GM21723 (cell line): Measurements from ENCODE around the gene COL1A1.

Source experiments
- ATAC-seq: cut with Tn5 transposase; IDR thresholded peaks from one replicate; pipeline ENCODE4 v1.9.1; 2021; ENCODE audit warnings: mild to moderate bottlenecking, moderate library complexity; ENCODE audit not compliant: unreplicated experiment

COL1A1 gene

GRCh38 chr17:50161023-50161910 lies 40.2 kb downstream of the COL1A1 start:
- ATAC-seq, result peak; percentile 82

DNA sequence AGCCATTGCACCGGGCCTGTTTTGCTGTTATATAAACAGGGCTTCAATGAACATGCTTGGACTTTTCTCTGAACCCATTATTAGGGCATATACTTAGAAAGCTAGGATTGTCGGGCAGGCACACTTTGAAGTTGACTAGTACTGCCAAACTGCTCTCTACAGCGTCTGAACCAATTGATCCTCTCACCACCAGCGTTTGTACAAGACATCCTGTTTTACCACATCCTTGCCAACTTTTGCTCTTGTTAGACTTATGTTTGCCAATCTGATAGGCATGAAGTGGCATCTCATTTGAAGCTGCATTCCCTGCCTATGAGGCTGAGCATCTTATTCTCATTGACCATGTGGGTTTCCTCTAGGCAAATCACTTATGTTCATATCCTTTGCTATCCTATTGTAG lies 43.5 kb downstream of the COL1A1 start:
- ATAC-seq, result no peak

DNA sequence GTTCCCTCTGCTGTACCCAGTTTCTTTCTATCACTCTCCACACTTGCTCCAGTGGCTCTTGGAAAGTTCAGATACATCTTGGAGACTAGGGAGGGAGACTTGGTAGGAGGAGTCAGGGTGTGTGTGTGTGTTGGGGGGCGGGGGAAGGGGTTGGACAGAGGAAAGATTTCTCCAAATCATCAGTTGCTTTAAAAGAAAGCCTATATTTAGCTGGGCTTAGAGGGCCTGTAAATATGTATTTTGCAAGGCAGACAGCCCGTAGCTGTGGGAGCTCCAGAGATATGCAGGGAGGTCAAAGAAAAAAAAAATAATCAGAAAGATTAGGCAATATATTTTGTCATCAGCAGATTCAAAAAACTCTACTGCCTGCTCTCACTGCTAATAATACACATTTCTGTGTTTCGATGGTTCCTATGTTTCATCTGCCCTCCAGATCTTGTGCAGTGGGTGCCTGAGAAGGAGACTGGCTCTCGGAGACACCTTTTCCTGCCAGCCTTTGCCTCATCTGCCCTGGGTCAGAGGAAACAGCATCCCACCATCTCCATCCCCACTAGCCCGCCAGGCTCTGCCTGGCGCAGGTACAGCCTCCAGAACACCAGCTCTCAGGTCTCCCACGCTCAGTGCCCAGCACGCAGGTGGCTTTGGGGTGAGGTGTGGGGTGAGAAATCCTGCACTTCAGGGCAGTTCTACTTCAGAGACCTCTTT lies 46.2 kb downstream of the COL1A1 start:
- no peak for ATAC-seq

DNA sequence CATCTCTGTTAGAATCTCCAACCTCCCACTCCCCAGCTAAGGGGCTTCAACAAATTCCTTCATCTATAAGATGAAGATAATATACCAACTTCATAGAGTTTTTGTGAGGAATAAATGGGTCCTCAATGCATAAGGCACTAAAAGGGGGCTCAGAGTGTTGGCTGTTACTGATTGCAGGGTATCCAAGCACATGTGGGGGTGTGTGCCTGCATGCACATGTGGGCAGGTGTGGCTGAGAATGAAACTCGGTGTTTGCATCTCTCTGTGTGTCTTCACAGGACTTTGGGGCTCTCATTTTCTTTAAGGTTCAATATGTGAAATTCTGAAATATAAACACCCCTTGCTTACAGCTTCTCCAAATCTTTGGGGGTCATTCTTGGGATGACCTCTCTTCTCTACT lies 46.8 kb downstream of the COL1A1 start:
- peak; percentile 39 for ATAC-seq

DNA sequence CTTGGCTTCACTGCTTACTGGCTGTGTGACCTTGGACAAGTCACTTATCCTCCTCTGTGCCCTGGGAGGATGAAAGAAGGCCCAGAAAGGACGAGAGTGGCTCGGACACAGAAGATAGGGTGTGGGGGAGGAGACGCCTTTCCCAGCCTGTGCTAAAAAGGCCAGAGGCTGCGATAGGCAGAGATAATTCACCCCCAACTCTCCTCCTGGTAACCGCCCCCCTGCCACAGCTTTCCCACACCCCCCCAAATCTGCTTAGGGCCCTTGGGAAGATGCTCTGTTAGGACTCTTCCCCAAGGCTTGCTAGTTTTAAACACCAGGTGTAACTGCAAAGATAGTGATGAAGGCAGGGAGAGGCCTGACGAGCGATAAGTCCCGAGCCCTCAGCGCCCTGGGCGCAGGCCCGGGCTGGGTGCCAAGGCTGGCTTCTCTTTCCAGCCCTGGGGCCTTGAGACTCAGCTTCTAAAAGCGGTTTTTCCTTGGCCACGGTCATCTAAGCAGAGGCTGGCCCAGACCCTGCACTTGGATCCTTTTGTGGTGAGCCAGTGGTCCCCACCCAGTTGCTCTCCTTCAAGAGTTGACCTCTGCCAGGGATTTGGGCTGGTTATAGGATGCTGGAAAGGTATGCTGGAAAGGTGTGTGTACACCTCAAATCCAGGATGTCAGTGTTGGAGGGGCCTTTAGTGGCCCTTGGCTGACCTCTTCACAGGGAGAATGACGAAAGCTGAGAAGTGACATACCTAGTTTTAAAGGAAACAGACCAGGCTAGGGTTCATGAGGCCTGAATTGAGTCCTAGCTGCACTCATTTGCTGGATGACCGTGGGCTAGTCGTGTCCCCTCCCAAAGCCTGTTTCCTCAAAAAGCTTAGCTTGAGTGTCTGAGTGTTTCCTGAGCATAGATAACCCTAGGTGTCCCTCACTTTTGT lies 47.5 kb downstream of the COL1A1 start:
- no peak for ATAC-seq

GRCh38 chr17:50152736-50153135 lies 48.7 kb downstream of the COL1A1 start:
- no peak for ATAC-seq

- ATAC-seq, result no peak
Measured at GRCh38 chr17:50151937-50152547, 49.4 kb downstream of the COL1A1 start.

DNA sequence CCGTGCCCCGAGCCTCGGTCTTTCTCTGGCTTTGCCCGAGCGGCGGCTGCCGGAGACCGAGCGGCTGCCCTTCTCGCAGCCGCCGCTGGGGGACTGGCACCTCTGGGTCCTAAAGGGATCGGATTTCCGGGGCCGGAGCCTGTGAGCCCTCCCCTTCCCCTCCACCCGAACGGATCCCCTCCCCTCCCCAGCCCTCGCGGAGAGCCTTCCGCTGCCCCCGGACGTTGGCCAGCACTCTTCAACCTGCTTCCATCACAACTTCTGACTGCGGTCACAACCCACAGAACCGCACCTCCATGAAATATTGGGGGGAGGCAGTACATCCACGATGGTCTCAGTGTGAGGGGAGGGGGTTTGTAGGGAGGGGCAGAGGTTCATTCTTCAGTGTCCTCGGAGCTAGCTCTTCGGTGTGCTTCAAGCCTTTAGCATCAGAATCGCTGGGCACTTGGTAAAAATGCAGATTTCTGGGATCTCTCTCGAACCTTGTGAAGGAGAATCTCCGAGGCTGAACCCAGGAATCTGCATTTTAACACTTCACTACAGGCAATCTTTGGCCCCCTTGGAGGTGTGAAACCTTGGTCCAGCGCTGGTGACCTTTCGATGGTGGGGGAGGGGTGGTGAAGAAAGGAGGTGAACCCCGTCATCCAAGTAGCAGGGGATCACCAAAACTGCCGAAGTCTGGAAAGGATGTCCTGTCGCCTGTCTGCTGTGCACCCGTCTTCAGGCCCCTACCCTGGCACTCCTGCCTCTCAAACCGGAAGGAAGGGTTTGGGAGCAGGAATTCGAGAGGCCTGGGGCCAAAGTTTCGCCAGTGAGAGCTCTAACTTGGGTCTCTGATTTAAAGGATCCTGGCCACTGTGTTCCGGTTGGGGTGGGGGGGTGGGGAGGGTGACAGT lies 50.1 kb downstream of the COL1A1 start:
- peak; percentile 39 for ATAC-seq

GRCh38 chr17:50150354-50151040 lies 50.9 kb downstream of the COL1A1 start, which contains the start of gene PPP1R9B:
Gene PPP1R9B, minus strand, starts transcription at chr17:50150677. Its CDS starts 164 bp downstream, at chr17:50150513.
- ATAC-seq, result no peak

- no peak for ATAC-seq
Measured at GRCh38 chr17:50149417-50150353, 51.7 kb downstream of the COL1A1 start.

GRCh38 chr17:50149091-50149416 lies 52.4 kb downstream of the COL1A1 start:
- ATAC-seq, result no peak

DNA sequence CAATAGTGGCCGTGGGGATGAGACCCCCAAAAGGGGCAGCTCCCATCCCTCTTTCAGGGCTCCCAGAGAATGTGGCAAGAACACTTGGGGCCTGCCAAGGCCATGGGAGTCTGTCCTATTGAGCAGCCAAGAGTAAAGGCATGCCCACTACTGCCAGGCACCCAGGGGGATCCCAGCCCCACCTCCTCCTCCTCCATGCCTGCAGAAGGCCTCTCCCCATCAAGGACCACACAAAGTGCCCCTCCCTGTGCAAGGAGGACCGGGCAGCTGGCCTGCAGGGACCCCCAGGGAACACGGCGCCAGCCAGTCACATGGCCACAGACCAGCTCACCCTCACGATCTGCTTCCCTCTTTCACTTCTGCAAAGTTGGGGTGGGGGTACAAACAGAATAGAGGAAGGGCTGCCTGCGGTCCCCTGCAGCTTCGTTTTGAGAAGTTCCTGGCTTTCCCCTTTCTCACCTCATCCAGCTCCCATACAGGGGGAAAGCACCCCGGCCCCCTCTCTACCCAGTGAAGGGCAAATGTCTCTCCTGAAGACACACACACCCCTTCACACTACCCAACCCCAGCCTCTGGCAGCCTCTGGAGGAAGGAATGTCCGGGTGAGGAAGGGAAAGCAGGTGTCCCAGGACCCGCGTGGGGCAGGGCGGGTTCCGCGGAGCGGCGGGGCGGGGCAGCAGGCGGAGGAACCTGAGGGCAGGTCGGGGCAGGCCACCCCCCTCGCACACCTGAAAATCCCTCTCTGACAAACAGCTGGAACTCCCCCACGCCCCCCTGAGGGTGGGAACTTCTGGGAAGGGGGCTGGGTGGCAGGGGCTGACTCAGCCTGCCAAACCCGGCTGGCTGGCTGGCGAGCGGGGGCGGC lies 53.0 kb downstream of the COL1A1 start:
- ATAC-seq, result peak; percentile 39

GRCh38 chr17:50147841-50148225 lies 53.6 kb downstream of the COL1A1 start:
- no peak for ATAC-seq

GRCh38 chr17:50146927-50147665 lies 54.3 kb downstream of the COL1A1 start:
- ATAC-seq, result no peak

DNA sequence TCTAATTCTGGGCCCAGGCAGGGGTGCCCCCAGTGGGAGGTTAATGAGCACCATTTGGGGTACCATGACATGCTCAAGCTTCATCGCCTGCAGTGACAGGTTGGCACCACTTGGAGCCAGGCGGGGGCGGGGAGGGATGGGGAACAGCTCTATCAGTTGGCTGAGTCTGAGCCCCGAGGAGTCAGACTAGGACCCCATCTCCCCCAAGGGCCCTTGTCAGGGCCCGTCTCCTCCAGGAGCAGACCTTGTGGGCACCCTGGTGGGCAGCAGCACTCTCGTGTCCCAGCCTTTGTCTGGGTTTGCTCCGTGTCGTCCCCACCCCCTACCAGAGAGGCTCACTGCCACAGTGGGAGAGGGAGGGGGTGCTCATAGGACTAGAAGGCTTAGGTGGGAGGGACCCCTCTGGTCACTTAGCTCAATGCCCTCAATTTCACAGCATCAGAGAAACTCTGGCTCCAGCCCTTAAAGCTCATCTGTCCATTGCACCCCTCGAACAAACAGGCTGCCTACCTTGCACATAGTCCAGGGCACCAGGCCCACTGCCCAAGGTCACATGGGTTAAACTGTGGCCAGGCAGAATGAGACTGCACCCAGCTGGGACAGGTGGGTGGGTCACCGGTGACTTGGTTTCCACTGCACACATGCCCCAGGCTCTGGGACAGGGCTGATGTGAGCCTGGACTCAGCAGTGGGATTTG lies 55.1 kb downstream of the COL1A1 start:
- ATAC-seq, result no peak
